PC-3 (cell line): ENCODE results near the gene RHOBTB1.

ENCODE experiments used
- CTCF ChIP-seq: fragments of 300-600 bp; sonication (generic); conservative IDR thresholded peaks from 2 replicates; pipeline ENCODE4 v1.5.1; 2017; ENCODE audit warnings: antibody characterized with exemption, low read depth, mild to moderate bottlenecking, low read length
- EZH2 ChIP-seq: fragments of 300-600 bp; sonication (generic); IDR thresholded peaks from one replicate; pipeline ENCODE4 v1.6.1; 2017; ENCODE audit warnings: antibody characterized with exemption, mild to moderate bottlenecking, low read length; ENCODE audit not compliant: unreplicated experiment
- EZH2phosphoT487 ChIP-seq: fragments of 300-600 bp; sonication (generic); IDR thresholded peaks from 2 replicates; pipeline ENCODE4 v1.6.1; 2018; ENCODE audit warnings: mild to moderate bottlenecking, antibody characterized with exemption, low read length, borderline replicate concordance

GRCh38 chr10:60870803-60871202 is 73.2 kb downstream of the RHOBTB1 start:
- TF ChIP-seq EZH2 (no peak), EZH2phosphoT487 (no peak), CTCF (no peak)
